ENCODE results near the gene LY6G6F. TPM values are rescaled to one million over a fixed set of nuclear protein-coding genes. Genes with fewer than 3 reads are reported as not detected.

Gene LY6G6F
- total and polyA plus RNA-seq, 2 of the 13 experiments (the other 11 are each of a cell fraction or from before 2014, with no cell fraction given) = not detected

GRCh38 chr6:31737315-31737990, 30.8 kb downstream of the LY6G6F start (continued):
- TF ChIP-seq, protein P1, sequence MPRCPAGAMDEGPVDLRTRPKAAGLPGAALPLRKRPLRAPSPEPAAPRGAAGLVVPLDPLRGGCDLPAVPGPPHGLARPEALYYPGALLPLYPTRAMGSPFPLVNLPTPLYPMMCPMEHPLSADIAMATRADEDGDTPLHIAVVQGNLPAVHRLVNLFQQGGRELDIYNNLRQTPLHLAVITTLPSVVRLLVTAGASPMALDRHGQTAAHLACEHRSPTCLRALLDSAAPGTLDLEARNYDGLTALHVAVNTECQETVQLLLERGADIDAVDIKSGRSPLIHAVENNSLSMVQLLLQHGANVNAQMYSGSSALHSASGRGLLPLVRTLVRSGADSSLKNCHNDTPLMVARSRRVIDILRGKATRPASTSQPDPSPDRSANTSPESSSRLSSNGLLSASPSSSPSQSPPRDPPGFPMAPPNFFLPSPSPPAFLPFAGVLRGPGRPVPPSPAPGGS (CRISPR knock-in tag; IDR thresholded peaks at IDR 0.05) = no peak
- TF ChIP-seq MTA1 (CRISPR knock-in tag; IDR thresholded peaks at IDR 0.05; ENCODE audit: borderline replicate concordance) (no peak), ZNF770 (CRISPR knock-in tag; IDR thresholded peaks at IDR 0.05) (0 out of 2 replicates have a peak, but pooled peaks have one; percentile 12), PPARG (CRISPR knock-in tag; conservative IDR thresholded peaks at IDR 0.05) (peak; percentile 97), ZNF530 (CRISPR knock-in tag; IDR thresholded peaks at IDR 0.05; ENCODE audit: low read depth) (no peak), NR2C2 (CRISPR knock-in tag; IDR thresholded peaks at IDR 0.05; ENCODE audit: borderline replicate concordance) (peak; percentile 77; the same call in 1 of the 2 replicates), ZSCAN9 (CRISPR knock-in tag; IDR thresholded peaks at IDR 0.05; ENCODE audit: borderline replicate concordance) (peak; percentile 29; the same call in 1 of the 2 replicates), TBX3 (IDR thresholded peaks at IDR 0.05; ENCODE audit: borderline replicate concordance) (peak; percentile 57; the same call in 1 of the 2 replicates), ZNF747 (CRISPR knock-in tag; IDR thresholded peaks at IDR 0.05; ENCODE audit: borderline replicate concordance) (no peak), TCF7L2 (IDR thresholded peaks at IDR 0.05; ENCODE audit: low read depth, low read length) (peak; percentile 70; the same call in 1 of the 2 replicates), ZNF331 (CRISPR knock-in tag; IDR thresholded peaks at IDR 0.05) (no peak; the same call in 1 of the 2 replicates), ZNF124 (CRISPR knock-in tag; IDR thresholded peaks at IDR 0.05) (no peak), ZSCAN22 (CRISPR knock-in tag; IDR thresholded peaks at IDR 0.05) (no peak), FOXK2 (IDR thresholded peaks at IDR 0.05) (peak; percentile 78), EED (CRISPR knock-in tag; IDR thresholded peaks at IDR 0.05) (no peak), ZBTB38 (CRISPR knock-in tag; IDR thresholded peaks at IDR 0.05) (peak; percentile 30; the same call in 1 of the 2 replicates), SIX1 (CRISPR knock-in tag; IDR thresholded peaks at IDR 0.05; ENCODE audit: borderline replicate concordance) (peak; percentile 62; the same call in 1 of the 2 replicates), ATF7 (IDR thresholded peaks at IDR 0.05) (no peak), ATF7 (CRISPR knock-in tag; IDR thresholded peaks at IDR 0.05) (no peak; the same call in 1 of the 2 replicates), ZNF850 (CRISPR knock-in tag; conservative IDR thresholded peaks at IDR 0.05) (0 out of 2 replicates have a peak, but pooled peaks have one; percentile 28), KLF6 (CRISPR knock-in tag; IDR thresholded peaks at IDR 0.05) (peak; percentile 19)
- TF ChIP-seq, protein P2, sequence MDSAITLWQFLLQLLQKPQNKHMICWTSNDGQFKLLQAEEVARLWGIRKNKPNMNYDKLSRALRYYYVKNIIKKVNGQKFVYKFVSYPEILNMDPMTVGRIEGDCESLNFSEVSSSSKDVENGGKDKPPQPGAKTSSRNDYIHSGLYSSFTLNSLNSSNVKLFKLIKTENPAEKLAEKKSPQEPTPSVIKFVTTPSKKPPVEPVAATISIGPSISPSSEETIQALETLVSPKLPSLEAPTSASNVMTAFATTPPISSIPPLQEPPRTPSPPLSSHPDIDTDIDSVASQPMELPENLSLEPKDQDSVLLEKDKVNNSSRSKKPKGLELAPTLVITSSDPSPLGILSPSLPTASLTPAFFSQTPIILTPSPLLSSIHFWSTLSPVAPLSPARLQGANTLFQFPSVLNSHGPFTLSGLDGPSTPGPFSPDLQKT (CRISPR knock-in tag; IDR thresholded peaks at IDR 0.05; ENCODE audit: borderline replicate concordance) = no peak
- TF ChIP-seq, protein P3, sequence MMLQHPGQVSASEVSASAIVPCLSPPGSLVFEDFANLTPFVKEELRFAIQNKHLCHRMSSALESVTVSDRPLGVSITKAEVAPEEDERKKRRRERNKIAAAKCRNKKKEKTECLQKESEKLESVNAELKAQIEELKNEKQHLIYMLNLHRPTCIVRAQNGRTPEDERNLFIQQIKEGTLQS (CRISPR knock-in tag; IDR thresholded peaks at IDR 0.05) = no peak; the same call in 1 of the 2 replicates
- TF ChIP-seq, protein P4, sequence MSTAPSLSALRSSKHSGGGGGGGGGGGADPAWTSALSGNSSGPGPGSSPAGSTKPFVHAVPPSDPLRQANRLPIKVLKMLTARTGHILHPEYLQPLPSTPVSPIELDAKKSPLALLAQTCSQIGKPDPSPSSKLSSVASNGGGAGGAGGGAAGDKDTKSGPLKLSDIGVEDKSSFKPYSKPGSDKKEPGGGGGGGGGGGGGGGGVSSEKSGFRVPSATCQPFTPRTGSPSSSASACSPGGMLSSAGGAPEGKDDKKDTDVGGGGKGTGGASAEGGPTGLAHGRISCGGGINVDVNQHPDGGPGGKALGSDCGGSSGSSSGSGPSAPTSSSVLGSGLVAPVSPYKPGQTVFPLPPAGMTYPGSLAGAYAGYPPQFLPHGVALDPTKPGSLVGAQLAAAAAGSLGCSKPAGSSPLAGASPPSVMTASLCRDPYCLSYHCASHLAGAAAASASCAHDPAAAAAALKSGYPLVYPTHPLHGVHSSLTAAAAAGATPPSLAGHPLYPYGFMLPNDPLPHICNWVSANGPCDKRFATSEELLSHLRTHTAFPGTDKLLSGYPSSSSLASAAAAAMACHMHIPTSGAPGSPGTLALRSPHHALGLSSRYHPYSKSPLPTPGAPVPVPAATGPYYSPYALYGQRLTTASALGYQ (CRISPR knock-in tag; IDR thresholded peaks at IDR 0.05) = peak; percentile 87
